ENCODE results near the gene FAM170B.

- TF ChIP-seq CTCF (conservative IDR thresholded peaks at IDR 0.05; ENCODE audit: low read depth, low read length): no peak
- TF ChIP-seq EZH2phosphoT487 (IDR thresholded peaks at IDR 0.05; ENCODE audit: borderline replicate concordance, low read length): no peak
- no peak for TF ChIP-seq EZH2 (IDR thresholded peaks at IDR 0.05; ENCODE audit: low read length, unreplicated experiment)
Measured at GRCh38 chr10:49165259-49165658, 31.4 kb upstream of the FAM170B start.

Data from PC-3 (cell line).